GM19193 (cell line): Measurements from ENCODE around the gene CLDND1.

Experiments
- POLR2A ChIP-seq: IDR thresholded peaks from 4 replicates; pipeline ENCODE4 v1.6.1; 2011; ENCODE audit not compliant: insufficient read depth, insufficient read length; ENCODE audit errors: extremely low read depth

The CLDND1 gene

DNA sequence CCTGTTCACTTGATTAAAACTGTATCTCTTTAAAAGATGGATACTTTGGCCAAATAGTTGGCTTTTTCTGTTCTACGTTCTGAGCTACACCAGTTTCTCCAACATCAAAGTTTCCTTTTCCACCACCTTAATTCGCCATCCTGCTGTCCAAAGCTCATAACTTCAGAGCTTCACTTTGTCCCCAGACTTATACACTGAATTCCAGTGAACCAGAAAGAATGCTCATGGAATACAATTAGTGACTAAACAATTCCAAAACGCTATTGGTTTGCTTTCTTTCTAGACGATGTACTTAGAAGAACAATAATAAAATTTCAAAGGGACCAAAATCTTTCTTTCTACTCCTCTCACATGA, 32.3 kb upstream of the CLDND1 start:
- TF ChIP-seq POLR2A: no peak

DNA sequence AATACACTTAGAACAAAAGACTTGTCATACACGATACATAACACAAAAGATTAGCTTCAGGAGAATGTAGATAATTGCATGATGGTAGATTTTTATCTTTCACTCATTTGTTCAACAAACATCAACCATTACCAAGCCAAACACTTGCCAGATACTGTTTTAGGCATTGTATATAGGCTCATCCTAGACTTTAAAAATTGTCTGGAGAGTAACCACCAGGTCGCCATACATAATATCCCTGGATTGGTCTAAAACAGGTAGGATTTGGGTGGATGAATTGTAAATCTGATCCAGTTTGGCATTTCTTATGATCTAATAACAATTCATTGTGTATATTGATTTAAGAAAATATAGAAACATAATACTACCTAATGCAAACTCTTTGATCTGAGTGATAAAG, 31.9 kb upstream of the CLDND1 start:
- TF ChIP-seq POLR2A: no peak

DNA sequence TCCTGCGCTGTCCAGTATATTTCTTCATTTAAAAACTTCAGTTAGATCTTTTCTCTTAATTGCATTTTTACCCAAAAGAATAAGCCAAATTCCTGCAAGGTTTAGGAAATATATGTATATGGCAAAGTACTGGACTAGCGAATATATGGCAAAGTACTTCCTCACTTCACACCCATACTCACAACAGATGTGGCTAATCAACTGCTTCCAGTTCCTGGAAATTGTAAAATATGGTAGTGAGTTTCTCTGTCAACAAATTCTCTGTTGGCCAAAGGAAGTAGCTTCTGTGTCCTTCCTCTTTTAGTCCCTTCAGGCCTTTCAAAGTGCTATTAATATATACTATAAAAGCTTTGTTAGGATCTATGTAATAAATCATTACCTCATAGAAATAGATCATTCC, 31.1 kb upstream of the CLDND1 start:
- no peak for TF ChIP-seq POLR2A

DNA sequence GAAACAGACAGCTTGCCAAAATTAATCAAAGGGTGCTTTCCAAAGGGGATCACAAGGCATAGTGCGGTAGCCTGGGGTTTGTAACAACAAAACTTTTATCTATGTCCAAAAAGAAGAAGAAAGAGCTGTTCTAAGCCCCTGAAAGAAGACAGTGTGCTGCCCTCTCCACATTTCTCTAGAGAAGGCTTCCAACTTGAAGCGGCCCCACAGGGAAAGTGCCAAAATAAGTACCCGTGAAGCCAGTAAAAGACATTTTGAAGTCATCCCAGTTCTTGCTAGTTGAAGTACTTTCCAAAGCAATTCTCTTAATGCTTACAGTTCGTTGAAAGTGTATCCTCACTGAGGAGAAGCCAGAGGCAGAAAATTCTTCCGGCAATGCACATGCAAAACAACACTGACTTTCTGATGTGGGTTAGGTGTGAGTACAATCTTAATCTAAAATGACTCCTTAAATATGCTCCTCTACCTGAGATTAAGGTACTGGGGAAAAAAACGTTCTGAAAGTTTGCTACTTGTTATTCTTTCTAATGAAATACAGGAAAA, 30.4 kb upstream of the CLDND1 start:
- no peak for TF ChIP-seq POLR2A

DNA sequence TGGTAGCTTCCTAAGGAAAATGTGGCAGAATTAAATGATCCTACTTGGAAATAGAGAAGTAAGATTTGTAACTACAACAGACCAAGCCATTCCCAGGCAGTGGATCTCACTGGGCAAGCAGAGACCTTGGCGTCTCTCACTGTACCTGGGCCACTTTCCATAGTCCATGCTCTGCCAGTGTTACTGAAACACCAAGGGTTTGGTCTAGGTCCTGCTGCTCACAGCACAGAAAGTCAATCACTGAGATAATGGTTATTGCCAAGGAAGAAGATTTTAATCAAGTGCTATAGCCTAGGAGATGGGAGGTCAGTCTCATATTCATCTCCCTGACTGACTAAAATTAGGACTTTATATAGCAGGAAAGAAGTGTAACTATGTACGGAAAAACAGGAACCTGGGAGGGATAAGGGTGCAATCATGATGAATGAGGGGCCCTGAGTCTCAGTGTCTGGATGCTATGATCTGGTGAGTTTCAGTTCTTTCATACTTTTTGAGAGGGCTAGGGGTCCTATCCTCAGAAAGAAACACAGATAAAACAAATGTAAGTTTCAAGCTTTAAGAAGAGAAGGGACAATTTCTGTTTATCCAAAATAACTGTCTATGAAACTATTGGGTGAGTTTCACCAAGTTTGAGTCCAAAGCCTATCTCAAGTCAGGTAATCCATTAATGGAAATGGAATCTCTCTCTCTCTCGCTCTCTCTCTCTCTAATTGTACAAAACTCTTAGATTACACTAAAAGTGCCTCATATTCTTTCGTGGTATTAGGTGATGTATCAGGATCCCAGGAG, 29.7 kb upstream of the CLDND1 start:
- TF ChIP-seq POLR2A: no peak

DNA sequence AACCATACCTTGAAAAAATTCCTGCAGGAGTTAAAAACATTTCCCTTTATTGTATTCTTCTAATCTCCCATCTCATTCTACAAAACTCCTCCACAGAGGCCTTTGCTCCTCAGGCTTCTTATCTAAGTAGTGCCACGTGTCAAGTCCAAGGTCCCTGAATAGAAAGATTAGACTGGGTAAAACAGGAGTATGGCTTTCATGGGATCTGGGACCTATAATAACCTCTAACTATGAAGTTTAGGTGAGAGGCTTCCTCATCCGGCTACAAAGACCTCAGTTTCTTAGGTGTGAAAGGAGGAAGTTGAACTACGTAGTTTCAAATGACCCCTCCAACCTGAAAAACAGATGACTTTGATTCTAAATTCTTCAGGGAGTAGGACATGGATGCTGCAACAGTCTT, 29.1 kb upstream of the CLDND1 start:
- TF ChIP-seq POLR2A: no peak

DNA sequence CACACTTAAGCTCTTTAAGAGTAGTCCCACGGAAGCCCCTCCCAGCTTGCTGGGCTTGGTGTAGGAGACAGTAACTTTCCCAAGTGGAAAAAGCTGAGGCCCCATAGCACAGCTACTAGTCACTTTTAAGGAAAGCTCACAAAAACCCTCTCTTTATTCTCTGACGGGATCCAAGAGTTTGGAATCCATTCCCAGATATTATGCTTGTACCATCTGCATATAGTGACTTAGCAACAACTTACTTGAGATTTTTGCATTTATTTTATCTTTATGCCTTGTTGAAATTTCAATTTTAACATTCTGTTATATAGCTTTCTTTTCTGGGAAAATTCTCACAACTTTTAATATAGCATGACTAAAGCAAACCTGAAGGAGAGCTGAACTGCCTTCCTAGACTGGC, 28.5 kb upstream of the CLDND1 start:
- TF ChIP-seq POLR2A: no peak

DNA sequence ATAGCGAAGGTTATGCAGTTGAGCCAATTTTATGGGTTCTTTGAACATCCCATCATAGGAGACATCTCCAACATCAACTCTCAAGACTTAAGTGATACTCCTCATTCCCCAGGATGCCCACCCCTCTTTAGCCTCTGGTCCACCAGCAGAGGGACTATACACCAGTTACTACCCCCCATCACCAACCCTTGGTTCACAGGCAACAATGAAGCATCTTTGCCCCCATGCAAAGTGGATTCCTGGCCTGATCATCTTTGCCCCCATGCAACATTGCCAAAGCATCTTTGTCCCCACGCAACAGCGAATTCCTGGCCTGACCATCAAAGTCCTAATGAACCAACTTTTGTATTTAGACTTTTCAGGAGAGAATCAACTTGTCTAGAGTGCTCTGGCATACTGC, 28.1 kb upstream of the CLDND1 start:
- no peak for TF ChIP-seq POLR2A

DNA sequence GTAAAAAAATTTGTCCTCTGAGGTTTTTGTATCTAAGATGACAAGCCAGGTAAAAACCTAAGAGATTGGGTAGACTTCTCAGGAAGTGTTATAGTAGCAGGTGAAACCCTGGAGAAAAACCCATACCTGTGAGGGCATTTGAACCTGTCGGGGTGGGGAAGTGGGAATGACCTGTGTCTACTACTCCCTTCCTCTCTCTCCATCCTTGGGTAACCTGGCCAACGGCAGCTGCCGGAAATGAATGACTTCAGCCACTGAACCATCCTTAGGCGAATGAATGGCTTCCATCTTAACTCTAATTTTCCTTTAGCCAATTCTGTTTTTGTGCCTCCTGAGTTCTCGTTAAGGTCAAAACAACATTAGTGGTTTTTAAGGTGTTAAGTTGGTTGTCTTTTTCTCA, 25.8 kb upstream of the CLDND1 start:
- TF ChIP-seq POLR2A: no peak

DNA sequence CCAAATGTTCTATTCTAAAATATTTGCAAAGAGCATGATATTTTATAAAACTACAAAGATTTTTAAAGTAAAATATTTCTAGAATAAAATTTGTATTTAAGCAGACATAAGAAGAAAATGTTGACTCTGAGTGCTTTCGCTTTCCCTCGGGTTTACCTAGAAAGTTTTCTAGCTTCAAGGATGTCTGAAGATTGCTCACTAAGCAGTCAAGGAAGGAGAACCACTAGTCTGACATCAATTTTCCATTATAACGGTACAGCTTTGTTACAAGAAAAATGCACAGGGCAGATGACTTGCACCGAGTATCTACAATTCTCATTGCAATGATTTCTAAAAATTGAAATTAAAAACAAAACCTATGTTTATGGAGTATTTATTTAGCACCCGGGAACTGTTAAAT, 23.2 kb upstream of the CLDND1 start:
- no peak for TF ChIP-seq POLR2A

DNA sequence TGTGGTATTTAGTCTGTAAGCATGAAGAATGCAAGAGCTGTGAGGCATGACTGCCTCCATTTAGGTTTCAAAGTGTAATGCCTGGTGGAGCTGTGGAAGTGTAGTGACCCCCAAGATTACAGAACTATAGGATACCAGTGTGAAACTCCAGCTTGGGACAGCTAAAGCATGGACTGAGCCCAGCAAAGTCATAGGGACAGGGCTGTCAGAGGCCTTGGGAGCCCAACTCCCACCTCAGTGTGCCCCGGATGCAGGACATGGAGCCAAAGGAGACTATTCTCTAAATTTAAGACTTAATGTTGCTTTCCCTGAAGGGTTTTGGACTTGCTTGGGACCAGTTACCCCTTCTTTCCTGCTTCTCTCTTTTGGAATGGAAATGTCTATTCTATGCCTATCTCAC, 19.9 kb upstream of the CLDND1 start:
- no peak for TF ChIP-seq POLR2A

DNA sequence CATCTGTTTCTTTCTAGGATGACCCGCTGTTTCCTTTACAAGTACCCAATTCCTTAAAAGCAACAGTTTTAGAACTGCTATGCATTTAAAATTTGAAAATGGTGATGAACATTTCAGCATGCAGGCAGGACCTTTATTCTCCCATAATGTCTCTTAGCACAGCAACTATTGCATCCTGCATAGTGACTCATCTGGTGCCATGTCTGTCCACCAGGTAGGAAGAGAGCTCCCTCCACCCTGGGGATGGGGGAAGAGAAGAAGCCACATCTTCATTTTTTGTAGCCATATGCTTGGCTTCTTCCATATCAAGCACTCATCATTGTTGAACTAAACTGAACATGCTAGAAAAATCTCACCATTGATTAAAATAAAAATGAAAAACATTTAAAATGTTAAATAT, 19.0 kb upstream of the CLDND1 start:
- no peak for TF ChIP-seq POLR2A

DNA sequence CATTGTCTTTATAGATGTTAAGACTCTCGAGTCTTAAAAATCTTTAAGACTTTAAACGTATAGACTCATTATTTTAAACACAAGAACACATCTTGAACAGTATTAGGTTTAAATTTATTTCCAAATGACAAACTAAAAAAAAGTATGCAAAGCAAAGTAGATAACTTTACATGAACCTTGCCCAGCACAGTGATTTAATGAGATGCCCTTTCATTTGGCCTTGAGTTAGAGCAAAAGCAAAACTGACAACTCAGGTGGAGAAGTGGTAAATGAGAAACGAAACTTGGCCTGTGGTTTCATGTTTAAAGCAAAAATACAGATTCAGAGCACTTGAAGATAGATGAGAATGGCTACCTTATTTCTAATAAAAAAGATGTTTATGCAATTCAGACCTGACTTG, 17.6 kb upstream of the CLDND1 start:
- no peak for TF ChIP-seq POLR2A

DNA sequence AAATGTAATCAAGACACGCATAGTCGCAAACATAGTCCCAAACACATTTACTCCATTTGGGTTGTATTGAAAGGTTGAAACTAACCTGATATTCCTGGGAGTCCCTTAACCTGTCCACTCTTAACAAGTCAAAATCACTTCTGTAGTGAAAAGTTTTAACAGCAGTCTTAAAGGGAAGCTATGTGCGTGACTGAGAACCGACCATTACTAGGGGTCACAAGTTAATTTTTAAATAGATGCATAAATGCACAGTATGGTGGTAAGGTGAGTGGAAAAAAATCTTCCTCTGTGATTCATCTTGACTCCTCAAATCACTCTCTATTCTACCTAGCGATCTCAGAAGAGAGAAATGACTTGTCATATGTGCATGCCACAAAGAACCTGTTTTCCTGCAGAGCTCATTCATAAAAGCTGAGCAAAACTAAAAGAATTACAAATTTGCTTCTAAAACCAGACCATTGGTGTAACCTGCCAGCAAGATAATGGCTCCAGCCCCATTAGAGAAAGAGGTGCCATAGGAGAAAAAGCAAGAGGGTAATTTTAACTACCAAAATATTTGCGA, 13.8 kb upstream of the CLDND1 start:
- peak; percentile 68 for TF ChIP-seq POLR2A

DNA sequence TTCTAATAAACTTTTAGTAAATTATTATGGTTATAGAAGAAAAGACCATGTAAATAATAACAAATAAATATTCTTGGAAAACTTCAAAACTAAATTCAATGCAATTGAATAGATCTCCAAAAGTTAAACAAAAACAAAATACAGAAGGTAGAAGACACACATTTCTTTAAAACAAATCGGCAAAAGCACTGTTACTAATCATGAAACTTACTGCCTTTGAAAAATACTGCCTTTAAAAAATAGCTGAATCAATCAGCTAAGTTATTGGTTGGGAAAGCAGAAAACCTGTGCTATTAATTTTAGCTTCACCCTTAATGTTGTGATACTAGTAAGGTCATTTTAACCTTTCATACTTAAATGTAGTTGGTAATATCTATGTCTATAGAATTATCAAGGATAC, 12.0 kb upstream of the CLDND1 start:
- TF ChIP-seq POLR2A: peak; percentile 24

DNA sequence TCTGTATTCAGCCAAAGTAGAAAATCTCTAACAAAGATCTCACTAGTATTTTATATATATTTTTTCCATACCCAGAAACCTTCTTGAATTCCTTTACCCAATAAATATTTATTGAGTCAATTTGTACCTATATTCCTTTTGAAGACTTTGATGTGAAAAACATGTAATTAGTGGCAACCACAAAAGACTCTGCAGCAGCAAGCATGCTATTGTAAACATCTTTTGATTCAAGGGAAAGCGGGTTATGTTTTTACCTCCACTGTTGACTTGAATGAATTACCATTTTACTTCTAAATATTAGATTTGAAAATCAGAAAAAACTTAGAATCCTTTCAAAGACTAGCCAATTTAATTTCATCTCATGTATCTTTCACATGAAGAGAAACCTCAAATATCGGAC, 11.5 kb upstream of the CLDND1 start:
- no peak for TF ChIP-seq POLR2A
